ENCODE measurements around the gene EFNA5.

Gene EFNA5

DNA sequence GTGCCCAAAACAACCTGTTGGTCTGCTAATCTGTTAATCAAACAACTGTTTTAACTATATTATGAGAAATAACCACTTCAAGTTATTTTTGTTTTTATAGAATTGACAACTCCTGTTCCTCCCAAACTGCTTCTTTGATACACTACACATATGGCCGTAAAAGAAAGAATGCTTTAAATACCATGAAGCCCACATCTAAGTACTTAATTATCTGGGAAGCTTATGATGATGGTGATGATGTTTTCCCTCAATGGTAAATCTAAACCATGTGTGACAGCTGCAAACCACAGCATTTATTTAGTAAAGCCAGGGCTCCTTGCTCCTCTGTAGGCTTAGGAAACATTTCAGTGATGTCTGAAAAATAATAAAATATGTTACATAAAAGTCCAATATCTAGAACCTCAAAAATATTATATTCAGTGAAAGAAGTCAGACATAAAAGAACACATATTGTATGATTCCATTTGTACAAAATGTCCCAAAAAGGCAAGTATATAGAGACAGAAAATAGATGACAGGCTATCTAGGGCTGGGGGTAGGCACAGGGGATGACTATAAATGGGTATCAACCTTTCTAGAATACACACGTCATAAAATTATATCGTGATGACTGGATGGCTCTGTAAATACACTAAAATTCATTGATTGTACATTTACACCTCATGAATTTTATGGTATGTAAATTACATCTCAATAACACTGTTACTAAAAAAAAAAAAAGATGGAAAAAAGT is 154.1 kb downstream of the EFNA5 start:
- H3K36me3 ChIP-seq (ENCODE audit: control insufficient read depth in 2 of 2, insufficient read depth in 2 of 2, low read length in 2 of 2): no peaks in the 10 kb centered on the region
- H3K27me3 ChIP-seq (ENCODE audit: control insufficient read depth in 1 of 2, insufficient read depth in 2 of 2, low read length in 2 of 2): no peaks in the 10 kb centered on the region
- H3K9ac ChIP-seq (ENCODE audit: low read length in 2 of 2): no peak overlapping the region
- H3K4me1 ChIP-seq (ENCODE audit: control insufficient read depth, insufficient read depth, low read length): no peaks in the 10 kb centered on the region
- H3K9me3 ChIP-seq (ENCODE audit: control insufficient read depth in 2 of 2, low read length in 2 of 2): no peaks in the 10 kb centered on the region
- H3K4me3 ChIP-seq (ENCODE audit: low read length in 2 of 2): no peak overlapping the region
- H3K27ac ChIP-seq (ENCODE audit: low read length): no peak overlapping the region

DNA sequence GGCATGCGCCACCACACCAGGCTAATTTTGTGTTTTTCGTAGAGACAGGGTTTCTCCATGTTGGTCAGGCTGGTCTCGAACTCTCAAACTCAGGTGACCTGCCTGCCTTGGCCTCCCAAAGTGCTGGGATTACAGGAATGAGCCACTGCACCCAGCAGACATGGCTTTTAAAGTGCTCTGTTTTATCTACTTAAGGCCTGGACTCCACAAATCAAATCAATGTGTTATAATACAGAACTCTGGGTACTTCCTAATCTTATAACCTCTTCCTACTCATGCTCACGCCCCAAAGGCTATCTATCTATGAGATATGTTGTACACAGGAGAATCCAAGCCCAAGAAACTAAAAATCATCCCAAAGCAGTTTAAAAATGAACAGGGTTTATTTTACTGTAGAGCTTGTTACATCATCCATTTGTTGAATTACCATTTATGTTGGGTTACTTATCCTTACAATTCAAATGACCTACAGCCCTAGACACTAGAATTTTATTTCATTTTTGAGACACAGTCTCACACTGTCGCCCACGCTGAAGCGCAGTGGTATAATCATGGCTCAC is 155.1 kb downstream of the EFNA5 start:
- Histone ChIP-seq H3K27me3 (ENCODE audit: control insufficient read depth in 1 of 2, insufficient read depth in 2 of 2, low read length in 2 of 2) (no peaks in the 10 kb centered on the region), H3K4me3 (ENCODE audit: low read length in 2 of 2) (no peak overlapping the region), H3K9ac (ENCODE audit: low read length in 2 of 2) (no peak overlapping the region), H3K9me3 (ENCODE audit: control insufficient read depth in 2 of 2, low read length in 2 of 2) (no peaks in the 10 kb centered on the region), H3K4me1 (ENCODE audit: control insufficient read depth, insufficient read depth, low read length) (no peaks in the 10 kb centered on the region), H3K36me3 (ENCODE audit: control insufficient read depth in 2 of 2, insufficient read depth in 2 of 2, low read length in 2 of 2) (no peaks in the 10 kb centered on the region), H3K27ac (ENCODE audit: low read length) (no peak overlapping the region)

DNA sequence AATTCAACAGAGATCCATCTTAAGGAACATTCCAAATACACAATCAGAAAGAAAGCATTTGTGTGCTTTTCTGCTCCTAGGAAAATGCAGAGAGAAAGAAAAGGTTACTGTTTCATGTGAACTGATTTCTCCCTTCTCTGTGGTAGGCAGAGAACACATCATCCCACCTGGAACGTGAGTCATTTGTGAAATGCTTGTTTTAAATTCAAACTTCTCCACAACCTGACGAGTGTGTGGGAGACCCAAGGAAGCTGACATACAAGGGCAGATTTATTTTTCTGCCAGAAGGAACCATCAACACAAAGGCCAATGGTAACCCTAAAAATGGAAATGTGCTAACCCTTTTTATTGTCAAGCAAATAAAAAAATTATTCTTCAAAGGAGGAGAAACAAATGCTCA is 156.4 kb downstream of the EFNA5 start:
- Histone ChIP-seq H3K27me3 (ENCODE audit: control insufficient read depth in 1 of 2, insufficient read depth in 2 of 2, low read length in 2 of 2) (no peaks in the 10 kb centered on the region), H3K27ac (ENCODE audit: low read length) (no peak overlapping the region), H3K9me3 (ENCODE audit: control insufficient read depth in 2 of 2, low read length in 2 of 2) (no peaks in the 10 kb centered on the region), H3K36me3 (ENCODE audit: control insufficient read depth in 2 of 2, insufficient read depth in 2 of 2, low read length in 2 of 2) (no peaks in the 10 kb centered on the region), H3K9ac (ENCODE audit: low read length in 2 of 2) (no peak overlapping the region), H3K4me1 (ENCODE audit: control insufficient read depth, insufficient read depth, low read length) (no peaks in the 10 kb centered on the region), H3K4me3 (ENCODE audit: low read length in 2 of 2) (no peak overlapping the region)

DNA sequence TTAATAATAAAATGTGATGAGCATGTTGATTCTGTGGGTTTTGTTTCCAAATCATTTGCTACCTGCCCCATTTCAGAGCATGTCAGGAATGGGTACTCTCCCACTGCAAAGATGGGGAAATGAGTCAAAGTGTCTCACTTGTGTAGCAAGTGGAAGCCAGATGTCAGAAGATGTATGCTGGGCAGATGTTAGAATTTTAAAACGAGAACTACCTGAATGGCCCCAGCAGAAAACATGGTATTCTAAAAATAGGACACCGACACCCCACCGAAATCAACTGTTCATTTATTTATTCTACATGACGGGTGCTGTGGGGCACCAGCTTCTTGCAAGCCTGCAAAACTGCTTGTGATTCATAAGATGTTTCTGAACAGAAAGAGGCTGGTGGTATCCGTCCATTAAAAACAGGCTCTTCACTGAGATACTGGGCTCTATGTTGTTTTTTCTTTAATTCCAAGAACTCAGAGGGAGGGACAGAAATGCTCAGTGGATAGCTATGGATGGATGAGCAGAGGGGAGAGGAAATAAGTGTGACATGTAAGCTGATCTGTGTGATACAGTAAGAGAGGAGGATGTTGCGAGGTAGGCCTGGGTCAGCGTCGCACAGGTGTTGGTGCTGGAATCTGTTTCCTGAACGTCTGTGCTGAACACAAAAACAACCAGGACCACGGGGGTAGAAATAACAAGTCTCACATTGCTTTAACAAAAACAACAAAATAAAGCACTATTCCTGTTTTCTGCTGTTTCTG is 157.2 kb downstream of the EFNA5 start:
- H3K27me3 ChIP-seq (ENCODE audit: control insufficient read depth in 1 of 2, insufficient read depth in 2 of 2, low read length in 2 of 2): no peaks in the 10 kb centered on the region
- H3K27ac ChIP-seq (ENCODE audit: low read length): no peak overlapping the region
- no peak overlapping the region for H3K4me3 ChIP-seq (ENCODE audit: low read length in 2 of 2)
- no peaks in the 10 kb centered on the region for H3K4me1 ChIP-seq (ENCODE audit: control insufficient read depth, insufficient read depth, low read length)
- H3K9me3 ChIP-seq (ENCODE audit: control insufficient read depth in 2 of 2, low read length in 2 of 2): no peaks in the 10 kb centered on the region
- no peaks in the 10 kb centered on the region for H3K36me3 ChIP-seq (ENCODE audit: control insufficient read depth in 2 of 2, insufficient read depth in 2 of 2, low read length in 2 of 2)
- no peak overlapping the region for H3K9ac ChIP-seq (ENCODE audit: low read length in 2 of 2)

DNA sequence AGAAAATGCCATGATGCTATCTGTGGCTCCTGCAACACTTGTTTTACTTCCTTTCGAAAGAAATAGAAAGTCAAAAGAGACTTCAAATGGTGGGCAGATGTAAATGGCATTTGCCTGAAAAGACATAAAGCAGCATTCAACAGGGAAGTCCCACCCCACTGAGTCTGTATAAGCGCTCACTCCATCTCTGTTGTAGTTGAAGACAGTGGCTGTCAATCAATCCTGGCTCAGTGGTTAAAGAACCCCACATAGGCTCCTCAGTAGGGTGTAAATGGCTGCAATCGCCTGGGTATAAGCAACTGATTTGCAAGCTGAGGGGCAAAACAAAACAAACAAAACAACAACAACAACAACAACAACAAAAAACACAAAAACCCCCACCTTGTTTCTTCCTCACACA is 158.7 kb downstream of the EFNA5 start:
- no peak overlapping the region for H3K4me3 ChIP-seq (ENCODE audit: low read length in 2 of 2)
- no peaks in the 10 kb centered on the region for H3K4me1 ChIP-seq (ENCODE audit: control insufficient read depth, insufficient read depth, low read length)
- no peaks in the 10 kb centered on the region for H3K36me3 ChIP-seq (ENCODE audit: control insufficient read depth in 2 of 2, insufficient read depth in 2 of 2, low read length in 2 of 2)
- no peaks in the 10 kb centered on the region for H3K9me3 ChIP-seq (ENCODE audit: control insufficient read depth in 2 of 2, low read length in 2 of 2)
- no peaks in the 10 kb centered on the region for H3K27me3 ChIP-seq (ENCODE audit: control insufficient read depth in 1 of 2, insufficient read depth in 2 of 2, low read length in 2 of 2)
- H3K9ac ChIP-seq (ENCODE audit: low read length in 2 of 2): no peak overlapping the region
- no peak overlapping the region for H3K27ac ChIP-seq (ENCODE audit: low read length)

DNA sequence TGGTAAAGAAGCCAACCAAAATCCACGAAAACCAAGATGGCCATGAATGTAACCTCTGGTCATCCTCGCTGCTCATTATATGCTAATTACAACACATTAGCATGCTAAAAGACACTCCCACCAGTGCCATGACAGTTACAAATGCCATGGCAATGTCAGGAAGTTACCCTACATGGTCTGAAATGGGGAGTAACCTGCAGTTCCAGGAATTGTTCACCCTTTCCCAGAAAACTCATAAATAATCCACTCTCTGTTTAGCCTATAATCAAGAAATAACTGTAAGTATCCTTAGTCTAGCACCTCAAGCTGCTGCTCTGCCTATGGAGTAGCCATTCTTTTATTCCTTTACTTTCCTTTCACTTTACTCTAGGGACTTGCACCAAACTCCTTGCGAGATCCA is 160.6 kb downstream of the EFNA5 start:
- Histone ChIP-seq H3K9ac (ENCODE audit: low read length in 2 of 2) (no peak overlapping the region), H3K4me1 (ENCODE audit: control insufficient read depth, insufficient read depth, low read length) (no peaks in the 10 kb centered on the region)

DNA sequence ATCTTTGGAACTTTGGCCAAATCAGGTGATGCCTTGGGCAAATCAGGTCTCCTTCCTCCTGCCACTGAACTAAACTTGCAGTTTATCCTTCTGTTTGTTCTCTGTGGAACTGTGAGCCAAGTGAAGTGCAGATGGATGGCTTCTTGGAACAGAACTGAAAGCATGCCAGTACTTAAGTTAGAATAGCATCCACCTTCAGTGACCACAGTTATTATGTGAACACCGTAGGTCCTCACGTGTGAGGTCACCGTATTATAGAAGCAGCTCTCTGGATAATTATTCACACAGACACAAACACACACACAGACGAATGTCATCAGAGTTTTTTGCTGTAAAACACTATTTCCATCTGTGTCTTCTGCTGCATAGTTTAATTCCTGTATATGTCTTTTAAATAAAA is 162.6 kb downstream of the EFNA5 start:
- no peaks in the 10 kb centered on the region for H3K4me1 ChIP-seq (ENCODE audit: control insufficient read depth, insufficient read depth, low read length)
- no peak overlapping the region for H3K27ac ChIP-seq (ENCODE audit: low read length)
- H3K9ac ChIP-seq (ENCODE audit: low read length in 2 of 2): no peak overlapping the region
- H3K36me3 ChIP-seq (ENCODE audit: control insufficient read depth in 2 of 2, insufficient read depth in 2 of 2, low read length in 2 of 2): no peaks in the 10 kb centered on the region
- no peak overlapping the region for H3K4me3 ChIP-seq (ENCODE audit: low read length in 2 of 2)
- H3K9me3 ChIP-seq (ENCODE audit: control insufficient read depth in 2 of 2, low read length in 2 of 2): no peaks in the 10 kb centered on the region
- H3K27me3 ChIP-seq (ENCODE audit: control insufficient read depth in 1 of 2, insufficient read depth in 2 of 2, low read length in 2 of 2): no peaks in the 10 kb centered on the region

More for the DNA sequence above, 160.6 kb downstream of the EFNA5 start:
- no peaks in the 10 kb centered on the region for H3K9me3 ChIP-seq (ENCODE audit: control insufficient read depth in 2 of 2, low read length in 2 of 2)
- H3K4me3 ChIP-seq (ENCODE audit: low read length in 2 of 2): no peak overlapping the region
- H3K27ac ChIP-seq (ENCODE audit: low read length): no peak overlapping the region
- H3K27me3 ChIP-seq (ENCODE audit: control insufficient read depth in 1 of 2, insufficient read depth in 2 of 2, low read length in 2 of 2): no peaks in the 10 kb centered on the region
- H3K36me3 ChIP-seq (ENCODE audit: control insufficient read depth in 2 of 2, insufficient read depth in 2 of 2, low read length in 2 of 2): no peaks in the 10 kb centered on the region

DNA sequence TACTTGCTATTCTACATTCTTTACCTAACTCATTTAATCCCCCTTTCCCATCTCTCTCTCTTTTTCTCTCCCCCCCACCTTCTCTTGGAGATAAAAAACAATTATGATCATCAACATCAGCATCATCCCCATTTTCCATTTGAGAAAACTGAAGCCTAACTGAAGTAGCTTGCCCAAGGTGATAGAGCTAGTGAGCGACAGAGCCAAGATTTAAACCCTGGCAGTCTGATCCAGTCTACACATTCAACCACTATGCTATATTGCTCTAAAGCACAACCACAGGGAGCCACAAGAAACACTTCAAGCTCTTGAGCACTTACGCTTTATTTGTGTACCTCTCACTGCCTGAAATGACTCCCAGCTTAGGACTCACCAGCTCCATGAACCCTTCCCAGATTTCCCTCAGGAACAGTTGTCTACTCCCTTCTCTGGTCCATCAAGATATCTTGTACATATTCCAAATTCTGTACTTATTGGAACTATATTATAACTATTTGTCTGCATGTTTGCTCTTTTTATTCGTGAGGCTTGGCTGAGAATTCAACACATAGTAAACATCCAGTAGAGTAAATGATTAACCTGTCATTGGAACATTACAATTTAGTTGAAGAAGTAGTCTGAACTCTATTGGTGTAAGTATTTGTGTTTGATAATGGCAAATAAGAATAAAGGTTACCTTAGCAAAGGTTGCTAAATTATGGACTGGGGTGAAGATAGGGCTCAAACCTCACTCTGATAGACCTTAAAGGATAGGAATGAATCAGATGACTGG is 164.8 kb downstream of the EFNA5 start:
- H3K27ac ChIP-seq (ENCODE audit: low read length): no peak overlapping the region
- H3K9ac ChIP-seq (ENCODE audit: low read length in 2 of 2): no peak overlapping the region
- H3K4me3 ChIP-seq (ENCODE audit: low read length in 2 of 2): no peak overlapping the region
- no peaks in the 10 kb centered on the region for H3K27me3 ChIP-seq (ENCODE audit: control insufficient read depth in 1 of 2, insufficient read depth in 2 of 2, low read length in 2 of 2)
- no peaks in the 10 kb centered on the region for H3K9me3 ChIP-seq (ENCODE audit: control insufficient read depth in 2 of 2, low read length in 2 of 2)
- H3K36me3 ChIP-seq (ENCODE audit: control insufficient read depth in 2 of 2, insufficient read depth in 2 of 2, low read length in 2 of 2): no peaks in the 10 kb centered on the region
- H3K4me1 ChIP-seq (ENCODE audit: control insufficient read depth, insufficient read depth, low read length): no peaks in the 10 kb centered on the region

DNA sequence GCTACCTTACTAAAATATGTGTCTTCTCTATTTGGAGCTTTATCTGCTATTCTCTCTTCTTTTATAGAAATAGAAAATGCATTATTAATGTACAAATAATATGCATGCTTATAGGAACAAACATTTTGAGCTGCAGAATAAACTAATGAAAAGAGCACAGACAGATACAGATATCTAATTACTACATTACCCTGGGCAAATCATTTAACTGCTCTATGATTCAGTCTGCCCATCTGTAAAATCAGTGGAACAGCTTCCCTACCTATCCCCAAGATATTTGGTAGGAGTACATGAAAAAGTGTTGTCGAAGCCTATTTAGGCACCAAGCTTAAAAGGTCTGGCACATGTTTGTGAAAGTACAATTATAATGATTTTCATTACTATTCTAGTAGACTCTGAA is 166.3 kb downstream of the EFNA5 start:
- no peaks in the 10 kb centered on the region for H3K4me1 ChIP-seq (ENCODE audit: control insufficient read depth, insufficient read depth, low read length)
- no peak overlapping the region for H3K9ac ChIP-seq (ENCODE audit: low read length in 2 of 2)
- H3K4me3 ChIP-seq (ENCODE audit: low read length in 2 of 2): no peak overlapping the region
- no peaks in the 10 kb centered on the region for H3K36me3 ChIP-seq (ENCODE audit: control insufficient read depth in 2 of 2, insufficient read depth in 2 of 2, low read length in 2 of 2)
- H3K27ac ChIP-seq (ENCODE audit: low read length): no peak overlapping the region
- no peaks in the 10 kb centered on the region for H3K9me3 ChIP-seq (ENCODE audit: control insufficient read depth in 2 of 2, low read length in 2 of 2)
- no peaks in the 10 kb centered on the region for H3K27me3 ChIP-seq (ENCODE audit: control insufficient read depth in 1 of 2, insufficient read depth in 2 of 2, low read length in 2 of 2)

DNA sequence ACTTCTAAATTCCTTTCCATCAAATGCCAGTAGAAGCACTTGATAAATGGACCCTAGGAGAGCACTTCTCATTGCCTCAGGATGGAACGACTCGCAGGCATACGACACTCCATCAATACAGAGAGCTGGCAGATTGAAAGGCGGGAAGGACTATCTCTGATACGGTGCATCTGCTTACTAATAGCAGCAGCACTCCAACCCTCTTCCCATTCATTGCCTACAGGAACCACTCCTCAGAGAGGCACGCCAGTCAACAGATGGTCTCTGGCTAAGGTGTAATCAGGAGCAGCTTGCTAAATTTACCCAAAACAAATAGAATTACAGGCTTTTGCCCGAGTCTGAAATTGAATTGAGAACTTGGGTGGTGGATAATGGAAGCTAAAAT is 168.1 kb downstream of the EFNA5 start:
- H3K27me3 ChIP-seq (ENCODE audit: control insufficient read depth in 1 of 2, insufficient read depth in 2 of 2, low read length in 2 of 2): no peaks in the 10 kb centered on the region
- H3K9ac ChIP-seq (ENCODE audit: low read length in 2 of 2): no peak overlapping the region
- no peak overlapping the region for H3K27ac ChIP-seq (ENCODE audit: low read length)
- no peaks in the 10 kb centered on the region for H3K4me1 ChIP-seq (ENCODE audit: control insufficient read depth, insufficient read depth, low read length)
- H3K36me3 ChIP-seq (ENCODE audit: control insufficient read depth in 2 of 2, insufficient read depth in 2 of 2, low read length in 2 of 2): no peaks in the 10 kb centered on the region
- H3K4me3 ChIP-seq (ENCODE audit: low read length in 2 of 2): no peak overlapping the region
- H3K9me3 ChIP-seq (ENCODE audit: control insufficient read depth in 2 of 2, low read length in 2 of 2): no peaks in the 10 kb centered on the region
